ENCODE measurements around the gene TMPRSS4. TPM values are rescaled to one million over a fixed set of nuclear protein-coding genes. Genes with fewer than 3 reads are reported as not detected.

TMPRSS4 gene
- total RNA-seq, 1 experiment from 2014 or later, result not detected

GRCh38 chr11:118065384-118065783, 11.5 kb upstream of the TMPRSS4 start:
- TF ChIP-seq CTCF (conservative IDR thresholded peaks at IDR 0.05), result no peak
- no peak overlapping the region for H2AFZ ChIP-seq (ENCODE audit: low read length)

More at GRCh38 chr11:118065384-118065783, 11.5 kb upstream of the TMPRSS4 start:
- H3K79me2 ChIP-seq (ENCODE audit: insufficient read depth, low read length), result no peaks in the 10 kb centered on the region
- no CpG with 5 or more reads among the region's 3 CpGs for WGBS (ENCODE audit: extremely low coverage, insufficient read length, low lambda C conversion rate)
- no peak overlapping the region for H2BK120ac ChIP-seq (ENCODE audit: low read depth, low read length, poor library complexity, severe bottlenecking)
- H2BK12ac ChIP-seq (ENCODE audit: insufficient read length, low read depth, low read length), result no peak overlapping the region
- no peak overlapping the region for H3K4me2 ChIP-seq (ENCODE audit: insufficient read depth, insufficient read length, low read length)
- no peaks in the 10 kb centered on the region for H3K79me1 ChIP-seq (ENCODE audit: insufficient read depth, low read depth, low read length, poor library complexity, severe bottlenecking)
- no peak overlapping the region for H2BK5ac ChIP-seq (ENCODE audit: insufficient read length, low read length)
- no peaks in the 10 kb centered on the region for H3K36me3 Mint-ChIP-seq (ENCODE audit: insufficient read depth in 1 of 3, low read depth in 3 of 3)
- H3K23ac ChIP-seq (ENCODE audit: insufficient read length, low read depth, low read length), result no peak overlapping the region
- H3K18ac ChIP-seq (ENCODE audit: insufficient read length, low read depth, low read length), result no peak overlapping the region
- H4K91ac ChIP-seq (ENCODE audit: insufficient read length, low read depth, low read length), result no peak overlapping the region
- no peak overlapping the region for H4K5ac ChIP-seq (ENCODE audit: insufficient read length, low read depth, low read length)
- no peaks in the 10 kb centered on the region for H3K9me3 ChIP-seq (ENCODE audit: control insufficient read depth, low read depth, low read length)
- H3K27ac Mint-ChIP-seq, result no peak overlapping the region
- H3K4me1 Mint-ChIP-seq, result peaks cover 10 to 28% of the 10 kb centered on the region in 2 experiments
- peaks cover under 1% of the 10 kb centered on the region; the same call in 1 of the 2 replicates for H3K27me3 Mint-ChIP-seq (ENCODE audit: low read depth)
- no peak overlapping the region for H2BK20ac ChIP-seq (ENCODE audit: low read depth, low read length, poor library complexity, severe bottlenecking)
- no peaks in the 10 kb centered on the region for H3K9me3 Mint-ChIP-seq
- no peak for DNase-seq
- no peak overlapping the region for H3K9ac ChIP-seq (ENCODE audit: extremely low read depth, insufficient read length, low read length)
- no peak overlapping the region for H3K27ac ChIP-seq (ENCODE audit: insufficient read length, low read depth, low read length)
- H3K27me3 ChIP-seq (ENCODE audit: insufficient read depth, low read length), result no peaks in the 10 kb centered on the region
- no peak overlapping the region for H3K4me3 Mint-ChIP-seq
- no peak overlapping the region for H2BK15ac ChIP-seq (ENCODE audit: low read depth, low read length)
- no peak overlapping the region for H3K4ac ChIP-seq (ENCODE audit: low read depth, low read length)
- H4K8ac ChIP-seq (replicated peaks; ENCODE audit: insufficient read length, low read depth, low read length), result no peak overlapping the region
- no peak overlapping the region for H3K56ac ChIP-seq (ENCODE audit: insufficient read length, low read depth, low read length)
- no peaks in the 10 kb centered on the region for H3K23me2 ChIP-seq (ENCODE audit: insufficient read length, low read depth, low read length, poor library complexity, severe bottlenecking)
- no peak overlapping the region for H3T11ph ChIP-seq (ENCODE audit: low read length)
- no peak overlapping the region for H2AK5ac ChIP-seq (ENCODE audit: insufficient read length, low read length)
- no peaks in the 10 kb centered on the region for H3K4me1 ChIP-seq (ENCODE audit: insufficient read depth, low read length)
- no peak overlapping the region for H3K14ac ChIP-seq (ENCODE audit: insufficient read depth, low read length)
- no peaks in the 10 kb centered on the region for H4K20me1 ChIP-seq (ENCODE audit: control insufficient read depth, insufficient read depth, insufficient read length)
